HG02623 (cell line): ENCODE measurements around the gene UBE2D3.
"Not testable (repeated sequence)": the region's sequence is repeated elsewhere in the genome, so short reads cannot be mapped to it uniquely, and the experiment has no call there.

Experiments used
- ATAC-seq: cut with Tn5 transposase; IDR thresholded peaks from one replicate; pipeline ENCODE4 v1.9.1; 2021; ENCODE audit warnings: moderate library complexity; ENCODE audit not compliant: unreplicated experiment

UBE2D3 gene

GRCh38 chr4:102826890-102827673 lies at the start of gene UBE2D3:
Gene UBE2D3 (minus strand): TSS chr4:102827551. CDS start chr4:102826508, 1,043 bp downstream.
- ATAC-seq = peak; percentile 24

- ATAC-seq = no peak
These were observed 44.4 kb upstream of the UBE2D3 start for GRCh38 chr4:102871772-102872171.

GRCh38 chr4:102869569-102870197 lies 42.3 kb upstream of the UBE2D3 start:
- ATAC-seq = peak; percentile 24

- ATAC-seq = peak; percentile 82
These were observed 41.6 kb upstream of the UBE2D3 start, which contains the start of gene CISD2 for GRCh38 chr4:102868781-102869568. Gene CISD2 (plus strand): TSS chr4:102868992. CDS start chr4:102869085, 93 bp downstream.

GRCh38 chr4:102868153-102868780 lies 40.9 kb upstream of the UBE2D3 start:
- ATAC-seq = peak; percentile 42

- no peak for ATAC-seq
These were observed 40.2 kb upstream of the UBE2D3 start for GRCh38 chr4:102867278-102868152.

- not testable (repeated sequence) for ATAC-seq
These were observed 38.0 kb upstream of the UBE2D3 start for GRCh38 chr4:102865327-102865726.

- ATAC-seq = no peak
These were observed 35.4 kb upstream of the UBE2D3 start for GRCh38 chr4:102862747-102863146.

- no peak for ATAC-seq
These were observed 34.7 kb upstream of the UBE2D3 start for GRCh38 chr4:102862016-102862415.

- ATAC-seq = no peak
These were observed 33.4 kb upstream of the UBE2D3 start for GRCh38 chr4:102860611-102861324.

GRCh38 chr4:102858828-102859464 lies 31.6 kb upstream of the UBE2D3 start:
- no peak for ATAC-seq

- ATAC-seq = no peak
These were observed 23.0 kb upstream of the UBE2D3 start for GRCh38 chr4:102850370-102850769.

- no peak for ATAC-seq
These were observed 22.3 kb upstream of the UBE2D3 start for GRCh38 chr4:102849579-102850104.

GRCh38 chr4:102847687-102848086 lies 20.3 kb upstream of the UBE2D3 start:
- no peak for ATAC-seq

- ATAC-seq = no peak
These were observed 16.6 kb upstream of the UBE2D3 start for GRCh38 chr4:102843938-102844337.

GRCh38 chr4:102843273-102843672 lies 15.9 kb upstream of the UBE2D3 start:
- ATAC-seq = no peak

- ATAC-seq = no peak
These were observed 15.0 kb upstream of the UBE2D3 start for GRCh38 chr4:102842367-102842766.

- ATAC-seq = no peak
These were observed 9.2 kb upstream of the UBE2D3 start for GRCh38 chr4:102836596-102836995.

GRCh38 chr4:102832667-102833066 lies 5.3 kb upstream of the UBE2D3 start:
- ATAC-seq = no peak
